Measurements from ENCODE around the gene GLCE.

GLCE gene

DNA sequence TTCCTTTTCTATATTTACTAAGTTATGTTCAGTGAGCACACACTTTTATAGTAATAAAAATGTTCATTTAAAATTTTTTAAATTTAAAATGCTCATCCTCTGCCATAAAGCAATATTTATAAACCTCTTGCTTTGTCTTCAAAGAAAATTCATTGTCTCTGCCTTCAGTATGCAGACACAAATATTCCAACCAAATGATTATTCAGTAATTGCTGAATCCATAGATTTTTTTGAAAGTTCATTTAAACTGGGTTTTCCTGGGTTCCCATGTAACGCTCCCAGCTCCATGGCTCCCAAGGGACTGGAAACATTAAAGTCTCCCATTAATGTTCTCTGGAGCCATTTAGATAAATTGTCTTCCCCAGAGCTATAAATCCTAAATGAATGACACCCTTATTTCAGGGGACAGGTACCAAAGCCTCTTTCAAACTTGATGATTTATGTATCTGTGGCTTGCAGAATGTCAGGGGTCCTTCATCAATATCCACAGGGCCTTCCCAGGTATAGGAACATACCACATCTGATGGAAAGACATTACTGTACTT, 15.2 kb upstream of the GLCE start:
- no peak overlapping the region for H3K4me3 ChIP-seq (ENCODE audit: low read depth, low read length)
- TF ChIP-seq, protein P1, sequence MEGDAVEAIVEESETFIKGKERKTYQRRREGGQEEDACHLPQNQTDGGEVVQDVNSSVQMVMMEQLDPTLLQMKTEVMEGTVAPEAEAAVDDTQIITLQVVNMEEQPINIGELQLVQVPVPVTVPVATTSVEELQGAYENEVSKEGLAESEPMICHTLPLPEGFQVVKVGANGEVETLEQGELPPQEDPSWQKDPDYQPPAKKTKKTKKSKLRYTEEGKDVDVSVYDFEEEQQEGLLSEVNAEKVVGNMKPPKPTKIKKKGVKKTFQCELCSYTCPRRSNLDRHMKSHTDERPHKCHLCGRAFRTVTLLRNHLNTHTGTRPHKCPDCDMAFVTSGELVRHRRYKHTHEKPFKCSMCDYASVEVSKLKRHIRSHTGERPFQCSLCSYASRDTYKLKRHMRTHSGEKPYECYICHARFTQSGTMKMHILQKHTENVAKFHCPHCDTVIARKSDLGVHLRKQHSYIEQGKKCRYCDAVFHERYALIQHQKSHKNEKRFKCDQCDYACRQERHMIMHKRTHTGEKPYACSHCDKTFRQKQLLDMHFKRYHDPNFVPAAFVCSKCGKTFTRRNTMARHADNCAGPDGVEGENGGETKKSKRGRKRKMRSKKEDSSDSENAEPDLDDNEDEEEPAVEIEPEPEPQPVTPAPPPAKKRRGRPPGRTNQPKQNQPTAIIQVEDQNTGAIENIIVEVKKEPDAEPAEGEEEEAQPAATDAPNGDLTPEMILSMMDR (IDR thresholded peaks at IDR 0.05; ENCODE audit: borderline replicate concordance, insufficient read depth, low read depth, low read length) = no peak

GRCh38 chr15:69145694-69146492, 14.5 kb upstream of the GLCE start:
- H3K4me3 ChIP-seq (ENCODE audit: low read depth, low read length) = no peak overlapping the region
- TF ChIP-seq, protein P1 (IDR thresholded peaks at IDR 0.05; ENCODE audit: borderline replicate concordance, insufficient read depth, low read depth, low read length) = no peak

DNA sequence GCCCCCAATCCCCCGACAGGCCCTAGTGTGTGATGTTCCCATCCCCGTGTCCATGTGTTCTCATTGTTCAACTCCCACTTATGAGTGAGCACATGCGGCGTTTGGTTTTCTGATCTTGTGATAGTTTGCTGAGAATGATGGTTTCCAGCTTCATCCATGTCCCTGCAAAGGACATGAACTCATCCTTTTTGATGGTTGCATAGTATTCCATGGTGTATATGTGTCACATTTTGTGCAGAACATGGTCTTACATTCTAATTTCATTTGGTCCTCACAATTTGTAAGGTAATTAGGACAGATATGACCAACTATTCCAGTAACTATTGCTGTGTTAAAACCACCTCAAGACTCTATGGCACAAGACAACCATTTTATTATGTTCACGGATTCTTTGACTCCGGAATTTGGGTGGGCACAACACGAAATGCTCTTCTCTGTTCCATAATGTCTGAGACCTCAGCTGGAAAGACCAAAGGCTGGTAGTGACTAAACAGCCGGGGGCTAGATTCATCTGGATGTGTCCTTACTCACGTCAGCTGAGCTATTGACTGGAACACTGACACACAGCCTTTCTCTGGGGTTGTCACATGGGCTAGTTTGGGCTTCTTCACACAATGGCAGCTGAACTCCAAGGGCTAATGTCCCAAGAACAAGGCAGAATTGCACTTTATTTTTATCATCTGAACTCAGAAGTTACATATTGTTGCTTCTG, 13.6 kb upstream of the GLCE start:
- TF ChIP-seq, protein P1 (IDR thresholded peaks at IDR 0.05; ENCODE audit: borderline replicate concordance, insufficient read depth, low read depth, low read length) = no peak
- H3K4me3 ChIP-seq (ENCODE audit: low read depth, low read length) = no peak overlapping the region

DNA sequence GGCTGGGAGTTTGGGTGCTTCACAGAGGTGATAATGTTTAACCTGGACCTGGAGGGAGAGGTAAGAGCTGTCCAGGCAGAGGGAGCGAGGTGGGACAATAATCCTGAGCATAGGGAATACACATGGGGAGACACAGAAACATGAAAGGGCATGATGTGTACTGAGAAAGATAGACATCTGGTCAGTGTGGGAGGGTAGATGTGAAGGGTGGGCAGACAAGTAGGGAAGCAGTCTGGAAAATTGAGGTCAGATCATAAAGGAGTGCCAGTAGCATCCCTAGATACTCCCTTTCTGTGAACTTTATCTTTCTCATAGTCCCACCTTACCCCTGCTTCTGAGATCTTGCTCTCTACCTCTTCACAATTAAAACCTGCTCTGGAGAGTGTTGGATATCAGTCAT, 12.0 kb upstream of the GLCE start:
- TF ChIP-seq, protein P1 (IDR thresholded peaks at IDR 0.05; ENCODE audit: borderline replicate concordance, insufficient read depth, low read depth, low read length) = no peak
- no peak overlapping the region for H3K4me3 ChIP-seq (ENCODE audit: low read depth, low read length)

- no peak overlapping the region for H3K4me3 ChIP-seq (ENCODE audit: low read depth, low read length)
- TF ChIP-seq, protein P1 (IDR thresholded peaks at IDR 0.05; ENCODE audit: borderline replicate concordance, insufficient read depth, low read depth, low read length) = no peak
These were observed 11.3 kb upstream of the GLCE start for GRCh38 chr15:69149163-69149562.

DNA sequence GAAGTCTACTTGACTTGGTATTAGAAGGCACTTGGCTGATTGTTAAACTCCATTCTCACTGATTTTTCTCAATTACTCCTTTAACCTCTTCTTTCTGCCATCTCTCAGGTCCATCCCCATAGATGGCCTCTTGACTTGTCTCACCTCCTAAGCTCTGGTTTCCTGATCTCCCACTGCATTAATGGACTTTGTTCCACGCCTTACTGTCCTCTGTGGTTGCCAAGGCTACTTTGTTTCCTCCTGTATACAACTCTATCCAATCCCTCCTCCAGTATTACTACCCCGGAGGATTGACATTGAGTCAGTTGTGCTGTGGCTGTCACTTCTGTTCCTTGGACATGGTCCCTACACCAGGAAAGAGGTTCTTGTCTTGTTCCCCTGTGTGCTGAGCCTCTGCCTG, 10.6 kb upstream of the GLCE start:
- no peak overlapping the region for H3K4me3 ChIP-seq (ENCODE audit: low read depth, low read length)
- TF ChIP-seq, protein P1 (IDR thresholded peaks at IDR 0.05; ENCODE audit: borderline replicate concordance, insufficient read depth, low read depth, low read length) = no peak
